GM12878 (cell line): ENCODE measurements around the gene SVIP. TPM values are rescaled to one million over a fixed set of nuclear protein-coding genes. Genes with fewer than 3 reads are reported as not detected.

ENCODE experiments used
- ATAC-seq: fragments of 200-7000 bp; cut with Tn5 transposase; 3 replicates; pipeline ENCODE4 v1.9.1; 2020; ENCODE audit warnings: mild to moderate bottlenecking, moderate library complexity
- BruUV-seq: library from RNA; stranded (reverse); fragments of 400-500 nt; replicated peaks from 2 replicates; lab custom pipeline; 2021; lab: Mats Ljungman, UMichigan
- CTCF ChIA-PET: fragments of 300-600 bp; sonication (Branson Sonifier 250); formaldehyde crosslinking; extraction: SDS; loops from one replicate; lab custom pipeline; 2021; ENCODE audit warnings: inconsistent platforms; lab: Yijun Ruan, JAX
- POLR2A ChIA-PET: fragments of 350-600 bp; formaldehyde crosslinking; extraction: SDS; loops from one replicate; lab custom pipeline; 2021; ENCODE audit warnings: inconsistent platforms; lab: Charles Lee
- RAD21 ChIA-PET: fragments of 300-600 bp; sonication (Branson Sonifier 250); formaldehyde crosslinking; loops from one replicate; lab custom pipeline; 2023; ENCODE audit warnings: antibody characterized with exemption; ENCODE audit not compliant: unreplicated experiment; lab: Charles Lee
- SMC1A ChIA-PET: fragments of 300-600 bp; sonication (Branson Sonifier 250); formaldehyde crosslinking; loops from one replicate; lab custom pipeline; 2023; ENCODE audit not compliant: unreplicated experiment, uncharacterized antibody; lab: Charles Lee
- DNase-seq: peaks from one replicate; pipeline ENCODE4 v3.0.0-alpha.2; 2011; ENCODE audit warnings: low read depth, low spot score
- FAIRE-seq: peaks from 3 replicates; lab custom pipeline; 2011; peaks lifted over from hg19 to GRCh38; lab: Jason Lieb, UNC
- H2AFZ ChIP-seq: 2 replicates; pipeline ENCODE4 v1.6.0; 2011; ENCODE audit warnings: low read depth, low read length, control low read depth; ENCODE audit not compliant: control insufficient read depth
- H3K27ac ChIP-seq: 2 replicates; pipeline ENCODE4 v1.5.1; 2011; ENCODE audit warnings: control low read depth; ENCODE audit not compliant: control insufficient read depth, insufficient read depth
- H3K27me3 ChIP-seq, 2 experiments: replicated peaks in 1 of 2; 2 replicates each; pipeline versions ENCODE4 v1.6.0 to v1.6.1; 2011; ENCODE audit warnings: low read length in 1 of 2; ENCODE audit not compliant: control insufficient read depth in 2 of 2, insufficient read depth in 2 of 2
- H3K36me3 ChIP-seq, 2 experiments: 2 replicates each; pipeline ENCODE4 v1.5.1; 2011; ENCODE audit warnings: low read length in 1 of 2; ENCODE audit not compliant: control insufficient read depth in 2 of 2, insufficient read depth in 2 of 2
- H3K4me1 ChIP-seq: 2 replicates; pipeline ENCODE4 v1.6.1; 2011; ENCODE audit warnings: mild to moderate bottlenecking, low read length, moderate library complexity, mixed read lengths; ENCODE audit not compliant: control insufficient read depth, insufficient read depth
- H3K4me2 ChIP-seq: 2 replicates; pipeline ENCODE4 v1.6.0; 2011; ENCODE audit warnings: control low read depth; ENCODE audit not compliant: control insufficient read depth, insufficient read depth
- H3K4me3 ChIP-seq: fragments of 200-600 bp; sonication (generic); 2 replicates; pipeline ENCODE4 v1.5.1; 2016
- H3K79me2 ChIP-seq: 2 replicates; pipeline ENCODE4 v1.6.0; 2011; ENCODE audit warnings: low read length; ENCODE audit not compliant: control insufficient read depth, insufficient read depth
- H3K9ac ChIP-seq: 2 replicates; pipeline ENCODE4 v1.8.0; 2011; ENCODE audit warnings: low read length, control low read depth, mixed read lengths; ENCODE audit not compliant: control insufficient read depth, insufficient read depth
- H3K9me3 ChIP-seq: replicated peaks from 3 replicates; pipeline ENCODE4 v1.5.1; 2011; ENCODE audit warnings: mild to moderate bottlenecking, low read length; ENCODE audit not compliant: control insufficient read depth, insufficient read depth
- H4K20me1 ChIP-seq: 2 replicates; pipeline ENCODE4 v1.6.0; 2011; ENCODE audit not compliant: control insufficient read depth, insufficient read depth
- CHD4 ChIP-seq: fragments of 200-600 bp; sonication (generic); IDR thresholded peaks from 2 replicates; pipeline ENCODE4 v1.6.1; 2016; ENCODE audit warnings: mild to moderate bottlenecking
- HDAC6 ChIP-seq: fragments of 200-600 bp; sonication (generic); IDR thresholded peaks from one replicate; pipeline ENCODE4 v1.8.0; 2017; ENCODE audit warnings: antibody characterized with exemption; ENCODE audit not compliant: unreplicated experiment
- SPI1 ChIP-seq: IDR thresholded peaks from 2 replicates; pipeline ENCODE4 v1.6.1; 2011; ENCODE audit warnings: low read depth, mild to moderate bottlenecking, low read length, moderate library complexity, borderline replicate concordance; ENCODE audit not compliant: insufficient read depth
- ZNF687 ChIP-seq: fragments of 450-650 bp; IDR thresholded peaks from 2 replicates; pipeline ENCODE4 v1.6.1; 2017; ENCODE audit warnings: mild to moderate bottlenecking, moderate library complexity
- WGBS: methylation state at CpG from one replicate; pipeline ENCODE4 v1.1.6; 2016; ENCODE audit warnings: low lambda C conversion rate; ENCODE audit not compliant: insufficient replicate concordance, insufficient coverage; ENCODE audit errors: missing lambda C conversion rate; 5-methylcytosine and 5-hydroxymethylcytosine counted together
- in situ Hi-C: fragments of 300-500 bp; cut with MboI; formaldehyde crosslinking; loops from 9 replicates; pipeline ENCODE4 v1.14.3; 2018; ENCODE audit warnings: mixed read lengths
- intact Hi-C: fragments of 100-400 bp; cut with micrococcal nuclease; formaldehyde crosslinking; loops from one replicate; pipeline ENCODE4 v1.14.2; 2022; ENCODE audit not compliant: unreplicated experiment
- polyA plus RNA-seq, 11 experiments: library from polyadenylated mRNA; depleted of rRNA in 4 of 11; unstranded in 6 of 11; stranded (reverse) in 5 of 11; fragments of >200 nt; fragmentation: Nextera tagmentation in 4 of 11; fragmentation: Illumina TruSeq in 1 of 11; extraction: Ambion mirVana in 4 of 11; extraction: Trizol in 1 of 11; gene quantifications; 1 replicate in 1 of 11; 2 replicates in 10 of 11; pipeline versions ENCODE4 v1.2.1 to v1.2.3, GENCODE V29; 2011 to 2016; ENCODE audit warnings: inconsistent platforms in 2 of 11, missing spikeins in 2 of 11, low read depth in 1 of 11
- total RNA-seq, 4 experiments: library from RNA; depleted of rRNA in 3 of 4; stranded (reverse); fragments of >200 nt in 3 of 4; fragmentation: Illumina TruSeq in 1 of 4; extraction: Trizol in 1 of 4; gene quantifications; 2 replicates each; pipeline versions ENCODE4 v1.2.1 to v1.2.3, GENCODE V29; 2013 to 2021

Gene SVIP
- total and polyA plus RNA-seq, 10 of the 15 experiments (the other 5 are each of a cell fraction or from before 2014, with no cell fraction given), result 17.8 to 78.0 (median 55.4) TPM

- no peak for TF ChIP-seq ZNF687
Measured at GRCh38 chr11:22860241-22860640, 30.6 kb upstream of the SVIP start, which contains the start of gene CCDC179 (continued).

- Histone ChIP-seq H3K36me3 (no peaks in the 10 kb centered on the region), H3K9ac (no peak overlapping the region)
- 34% methylated on average over 6 of the region's 6 CpGs for WGBS
- CTCF ChIA-PET, result interaction anchor here (0.6 kb wide), 1 partner anchor 17 kb away, joined by 3 read pairs; no protein-coding TSS in a partner anchor
- ATAC-seq, result no peak; the same call in 2 of the 3 replicates
- TF ChIP-seq HDAC6, result no peak
- peak; percentile 64 for TF ChIP-seq SPI1
- no peak for TF ChIP-seq CHD4
- TF ChIP-seq, all 136 proteins: peak for 1
- no peak for DNase-seq
- POLR2A ChIA-PET, result no interaction called here
- no peak overlapping the region for H2AFZ ChIP-seq
- H4K20me1 ChIP-seq, result no peaks in the 10 kb centered on the region
- H3K27ac ChIP-seq, result no peak overlapping the region
- in situ Hi-C loops, result no loop called here
- no peaks in the 10 kb centered on the region for H3K27me3 ChIP-seq
- H3K4me2 ChIP-seq, result no peak overlapping the region
- no TSS peak for BruUV-seq
- no peaks in the 10 kb centered on the region for H3K4me1 ChIP-seq
- RAD21 ChIA-PET, result interaction anchor here (1.2 kb wide), 1 partner anchor 16 kb away, joined by 3 read pairs; no protein-coding TSS in a partner anchor
- H3K79me2 ChIP-seq, result no peaks in the 10 kb centered on the region
- SMC1A ChIA-PET, result interaction anchor here (0.9 to 1.2 kb wide), 2 partner anchors 16 to 19 kb away, joined by 3 to 5 read pairs; no protein-coding TSS in a partner anchor
- intact Hi-C loops, result no loop called here
- FAIRE-seq, result no peak
- H3K9me3 ChIP-seq, result no peaks in the 10 kb centered on the region
- H3K4me3 ChIP-seq, result no peak overlapping the region
Measured at GRCh38 chr11:22859756-22860155, 30.2 kb upstream of the SVIP start.
